Measurements from ENCODE around the gene FER1L5. TPM values are rescaled to one million over a fixed set of nuclear protein-coding genes. Genes with fewer than 3 reads are reported as not detected.

Gene FER1L5
- total RNA-seq, 1 donor: not detected

- DNase-seq (ENCODE audit: low read depth in 2 of 3, low spot score in 2 of 3): no peak
Observed at GRCh38 chr2:96669539-96670215, 27.1 kb downstream of the FER1L5 start.

GRCh38 chr2:96679848-96680247, 37.3 kb downstream of the FER1L5 start:
- DNase-seq (ENCODE audit: low read depth in 2 of 3, low spot score in 2 of 3): no peak

GRCh38 chr2:96680561-96681141, 38.1 kb downstream of the FER1L5 start:
- DNase-seq (ENCODE audit: low read depth in 2 of 3, low spot score in 2 of 3): no peak

- no peak for DNase-seq (ENCODE audit: low read depth in 2 of 3, low spot score in 2 of 3)
Observed at GRCh38 chr2:96681540-96681939, 39.0 kb downstream of the FER1L5 start.

GRCh38 chr2:96683307-96683706, 40.7 kb downstream of the FER1L5 start:
- no peak for DNase-seq (ENCODE audit: low read depth in 2 of 3, low spot score in 2 of 3)

- DNase-seq (ENCODE audit: low read depth in 2 of 3, low spot score in 2 of 3): no peak
Observed at GRCh38 chr2:96683972-96684820, 41.6 kb downstream of the FER1L5 start.

GRCh38 chr2:96684883-96685576, 42.5 kb downstream of the FER1L5 start:
- DNase-seq (ENCODE audit: low read depth in 2 of 3, low spot score in 2 of 3): no peak

- DNase-seq (ENCODE audit: low read depth in 2 of 3, low spot score in 2 of 3): no peak
Observed at GRCh38 chr2:96685577-96686459, 43.3 kb downstream of the FER1L5 start.

- no peak for DNase-seq (ENCODE audit: low read depth in 2 of 3, low spot score in 2 of 3)
Observed at GRCh38 chr2:96687266-96687665, 44.7 kb downstream of the FER1L5 start.

GRCh38 chr2:96687711-96688640, 45.4 kb downstream of the FER1L5 start:
- no peak for DNase-seq (ENCODE audit: low read depth in 2 of 3, low spot score in 2 of 3)

- DNase-seq (ENCODE audit: low read depth in 2 of 3, low spot score in 2 of 3): no peak
Observed at GRCh38 chr2:96688649-96689430, 46.3 kb downstream of the FER1L5 start.

GRCh38 chr2:96689431-96689991, 46.9 kb downstream of the FER1L5 start:
- DNase-seq (ENCODE audit: low read depth in 2 of 3, low spot score in 2 of 3): no peak

- DNase-seq (ENCODE audit: low read depth in 2 of 3, low spot score in 2 of 3): no peak
Observed at GRCh38 chr2:96690306-96691021, 47.9 kb downstream of the FER1L5 start.

- no peak for DNase-seq (ENCODE audit: low read depth in 2 of 3, low spot score in 2 of 3)
Observed at GRCh38 chr2:96691022-96691612, 48.6 kb downstream of the FER1L5 start.

- no peak for DNase-seq (ENCODE audit: low read depth in 2 of 3, low spot score in 2 of 3)
Observed at GRCh38 chr2:96692094-96692971, 49.8 kb downstream of the FER1L5 start.
